Transverse colon (tissue), 4 donors: Measurements from ENCODE around the gene ARHGAP1.

Source experiments
- CTCF ChIP-seq, 5 experiments: fragments of 200-600 bp in 3 of 5; fragments of 450-650 bp in 2 of 5; sonication (generic) in 3 of 5; IDR thresholded peaks; 1 replicate in 2 of 5; 2 replicates in 3 of 5; pipeline ENCODE4 v1.5.1; 2016 to 2017; ENCODE audit warnings: antibody characterized with exemption in 5 of 5, inconsistent platforms in 3 of 5, mild to moderate bottlenecking in 2 of 5, moderate library complexity in 1 of 5
- EP300 ChIP-seq: sonication (generic); formaldehyde crosslinking; IDR thresholded peaks from one replicate; pipeline ENCODE4 v1.6.1; 2017; ENCODE audit warnings: antibody characterized with exemption, low read depth
- POLR2A ChIP-seq: fragments of 450-650 bp; IDR thresholded peaks from one replicate; pipeline ENCODE4 v1.6.1; 2016; ENCODE audit warnings: antibody characterized with exemption, mild to moderate bottlenecking, moderate library complexity
- POLR2AphosphoS5 ChIP-seq, 3 donors: sonication (generic); formaldehyde crosslinking; IDR thresholded peaks; one replicate each; pipeline ENCODE4 v1.6.1; 2016; ENCODE audit warnings: antibody characterized with exemption in 3 of 3

GRCh38 chr11:46658259-46658658 is 42.2 kb downstream of the ARHGAP1 start:
- no peak for TF ChIP-seq CTCF (IDR thresholded peaks at IDR 0.05)
- TF ChIP-seq POLR2A = no peak
- no peak for TF ChIP-seq EP300
- TF ChIP-seq POLR2AphosphoS5 (IDR thresholded peaks at IDR 0.05) = no peak
